Measurements from ENCODE around the gene BTBD9.
A peak's percentile ranks its signal among the peaks of the same experiment; 100 is the strongest.

Gene BTBD9

GRCh38 chr6:38639498-38640215, at the start of gene BTBD9:
BTBD9 (minus strand) TSS chr6:38639929.
- H3K9me3 Mint-ChIP-seq = no peaks in the 10 kb centered on the region
- peaks cover 40% of the 10 kb centered on the region for H3K4me1 Mint-ChIP-seq (ENCODE audit: low read depth)
- H3K36me3 Mint-ChIP-seq (ENCODE audit: low read depth) = peaks cover 7% of the 10 kb centered on the region
- H3K27me3 Mint-ChIP-seq (ENCODE audit: low read depth) = no peaks in the 10 kb centered on the region
- H3K27ac Mint-ChIP-seq = peak within 1 kb of the TSS; percentile 96
- peak within 1 kb of the TSS; percentile 95 for H3K4me3 Mint-ChIP-seq

GRCh38 chr6:38688579-38689087, 48.9 kb upstream of the BTBD9 start:
- Mint-ChIP-seq H3K36me3 (ENCODE audit: low read depth) (peaks cover 17% of the 10 kb centered on the region), H3K4me3 (no peak overlapping the region), H3K9me3 (no peaks in the 10 kb centered on the region), H3K27me3 (ENCODE audit: low read depth) (no peaks in the 10 kb centered on the region), H3K4me1 (ENCODE audit: low read depth) (peaks cover 26% of the 10 kb centered on the region), H3K27ac (no peak overlapping the region)

- H3K27ac Mint-ChIP-seq = no peak overlapping the region
- H3K27me3 Mint-ChIP-seq (ENCODE audit: low read depth) = no peaks in the 10 kb centered on the region
- H3K4me3 Mint-ChIP-seq = no peak overlapping the region
- H3K36me3 Mint-ChIP-seq (ENCODE audit: low read depth) = peaks cover 18% of the 10 kb centered on the region
- H3K4me1 Mint-ChIP-seq (ENCODE audit: low read depth) = peaks cover 26% of the 10 kb centered on the region
- H3K9me3 Mint-ChIP-seq = no peaks in the 10 kb centered on the region
Observed at GRCh38 chr6:38687549-38687948, 47.8 kb upstream of the BTBD9 start.

GRCh38 chr6:38687043-38687353, 47.3 kb upstream of the BTBD9 start:
- Mint-ChIP-seq H3K27me3 (ENCODE audit: low read depth) (no peaks in the 10 kb centered on the region), H3K4me3 (no peak overlapping the region), H3K27ac (no peak overlapping the region), H3K4me1 (ENCODE audit: low read depth) (peaks cover 26% of the 10 kb centered on the region), H3K36me3 (ENCODE audit: low read depth) (peaks cover 18% of the 10 kb centered on the region), H3K9me3 (no peaks in the 10 kb centered on the region)

GRCh38 chr6:38686270-38687042, 46.7 kb upstream of the BTBD9 start:
- H3K27ac Mint-ChIP-seq = no peak overlapping the region
- H3K4me3 Mint-ChIP-seq = no peak overlapping the region

DNA sequence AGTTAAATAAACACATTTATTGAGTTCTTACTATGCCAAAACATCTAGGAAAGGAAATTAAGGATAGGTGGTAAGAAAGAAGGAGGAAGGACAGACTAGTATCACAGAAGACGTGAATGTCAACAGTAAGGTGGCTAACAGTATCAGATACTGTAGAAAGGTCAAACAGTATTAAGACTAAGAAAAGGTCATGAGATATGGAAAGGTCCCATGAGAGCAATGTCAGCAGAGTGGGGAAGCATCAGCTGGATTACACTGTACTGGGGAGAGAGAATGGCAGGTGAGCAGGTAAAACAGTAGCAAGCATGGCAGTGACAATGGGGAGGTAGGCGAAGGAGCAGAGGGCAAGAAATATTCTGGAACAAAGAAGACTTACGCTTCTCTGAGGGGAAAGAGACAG, 45.2 kb upstream of the BTBD9 start:
- Mint-ChIP-seq H3K27ac (no peak overlapping the region), H3K9me3 (no peaks in the 10 kb centered on the region), H3K36me3 (ENCODE audit: low read depth) (peaks cover 29% of the 10 kb centered on the region), H3K4me3 (no peak overlapping the region), H3K27me3 (ENCODE audit: low read depth) (no peaks in the 10 kb centered on the region), H3K4me1 (ENCODE audit: low read depth) (peaks cover 24% of the 10 kb centered on the region)

More at GRCh38 chr6:38686270-38687042, 46.7 kb upstream of the BTBD9 start:
- Mint-ChIP-seq H3K27me3 (ENCODE audit: low read depth) (no peaks in the 10 kb centered on the region), H3K9me3 (no peaks in the 10 kb centered on the region), H3K36me3 (ENCODE audit: low read depth) (peaks cover 24% of the 10 kb centered on the region), H3K4me1 (ENCODE audit: low read depth) (peaks cover 26% of the 10 kb centered on the region)

- no peak overlapping the region for H3K4me3 Mint-ChIP-seq
- peaks cover 31% of the 10 kb centered on the region for H3K36me3 Mint-ChIP-seq (ENCODE audit: low read depth)
- H3K9me3 Mint-ChIP-seq = no peaks in the 10 kb centered on the region
- H3K27me3 Mint-ChIP-seq (ENCODE audit: low read depth) = no peaks in the 10 kb centered on the region
- H3K4me1 Mint-ChIP-seq (ENCODE audit: low read depth) = peaks cover 21% of the 10 kb centered on the region
- H3K27ac Mint-ChIP-seq = no peak overlapping the region
Observed at GRCh38 chr6:38684237-38684636, 44.5 kb upstream of the BTBD9 start.

DNA sequence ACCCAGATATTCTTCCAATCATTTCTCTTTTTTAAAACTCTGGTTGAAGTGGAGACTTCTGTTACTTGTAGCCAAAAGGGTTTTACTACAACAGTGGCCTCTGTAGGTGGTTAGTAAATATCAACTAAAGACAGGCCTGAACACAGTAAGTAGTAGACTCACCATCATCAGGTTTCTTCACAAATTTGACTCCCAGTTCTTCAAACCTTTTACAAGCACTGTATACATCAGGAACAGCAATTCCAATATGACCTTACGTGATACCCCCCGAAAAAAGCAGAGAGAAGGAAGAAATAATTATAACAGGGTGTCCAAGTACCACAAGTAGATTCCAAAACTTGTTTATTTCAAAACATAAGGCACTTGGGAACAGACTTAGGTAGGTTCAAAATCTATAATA, 42.1 kb upstream of the BTBD9 start:
- H3K27me3 Mint-ChIP-seq (ENCODE audit: low read depth) = no peaks in the 10 kb centered on the region
- no peaks in the 10 kb centered on the region for H3K9me3 Mint-ChIP-seq
- no peak overlapping the region for H3K27ac Mint-ChIP-seq
- H3K36me3 Mint-ChIP-seq (ENCODE audit: low read depth) = peaks cover 34% of the 10 kb centered on the region
- H3K4me1 Mint-ChIP-seq (ENCODE audit: low read depth) = peaks cover 14% of the 10 kb centered on the region
- no peak overlapping the region for H3K4me3 Mint-ChIP-seq

GRCh38 chr6:38679668-38680067, 39.9 kb upstream of the BTBD9 start:
- H3K27me3 Mint-ChIP-seq (ENCODE audit: low read depth) = no peaks in the 10 kb centered on the region
- no peak overlapping the region for H3K27ac Mint-ChIP-seq
- peaks cover 46% of the 10 kb centered on the region for H3K36me3 Mint-ChIP-seq (ENCODE audit: low read depth)
- no peak overlapping the region for H3K4me3 Mint-ChIP-seq
- H3K9me3 Mint-ChIP-seq = no peaks in the 10 kb centered on the region
- H3K4me1 Mint-ChIP-seq (ENCODE audit: low read depth) = peaks cover 12% of the 10 kb centered on the region

GRCh38 chr6:38678178-38678760, 38.5 kb upstream of the BTBD9 start:
- H3K4me1 Mint-ChIP-seq (ENCODE audit: low read depth) = peaks cover 21% of the 10 kb centered on the region
- no peaks in the 10 kb centered on the region for H3K9me3 Mint-ChIP-seq
- H3K4me3 Mint-ChIP-seq = no peak overlapping the region
- H3K27ac Mint-ChIP-seq = no peak overlapping the region
- no peaks in the 10 kb centered on the region for H3K27me3 Mint-ChIP-seq (ENCODE audit: low read depth)
- H3K36me3 Mint-ChIP-seq (ENCODE audit: low read depth) = peaks cover 53% of the 10 kb centered on the region

DNA sequence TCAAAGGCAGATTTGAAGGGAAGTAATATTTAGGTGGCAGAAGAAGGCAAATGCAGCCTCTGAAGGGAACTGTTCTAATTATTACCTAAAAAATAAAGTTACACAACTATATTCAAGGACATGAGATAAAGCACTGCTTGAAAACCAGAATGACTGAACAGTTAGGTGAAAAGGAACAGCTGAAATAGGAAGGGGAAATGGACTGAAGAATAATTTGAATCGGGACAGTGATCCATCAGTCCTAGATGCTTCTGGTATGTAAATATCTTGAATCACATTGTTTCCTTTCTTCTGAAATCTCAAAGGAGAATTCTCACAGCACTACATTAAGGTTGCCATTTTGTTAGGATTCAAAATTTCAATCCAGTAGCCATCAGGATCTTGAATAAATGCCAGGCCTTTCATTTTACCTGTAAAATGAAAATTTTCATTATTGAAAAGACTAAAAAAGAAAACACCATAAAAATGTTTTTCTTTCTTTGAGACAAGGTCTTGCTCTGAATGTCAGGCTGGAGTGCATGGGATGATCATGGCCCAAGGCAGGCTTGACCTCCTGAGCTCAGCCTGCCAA, 37.3 kb upstream of the BTBD9 start:
- no peaks in the 10 kb centered on the region for H3K27me3 Mint-ChIP-seq (ENCODE audit: low read depth)
- H3K4me1 Mint-ChIP-seq (ENCODE audit: low read depth) = peaks cover 26% of the 10 kb centered on the region
- H3K36me3 Mint-ChIP-seq (ENCODE audit: low read depth) = peaks cover 50% of the 10 kb centered on the region

DNA sequence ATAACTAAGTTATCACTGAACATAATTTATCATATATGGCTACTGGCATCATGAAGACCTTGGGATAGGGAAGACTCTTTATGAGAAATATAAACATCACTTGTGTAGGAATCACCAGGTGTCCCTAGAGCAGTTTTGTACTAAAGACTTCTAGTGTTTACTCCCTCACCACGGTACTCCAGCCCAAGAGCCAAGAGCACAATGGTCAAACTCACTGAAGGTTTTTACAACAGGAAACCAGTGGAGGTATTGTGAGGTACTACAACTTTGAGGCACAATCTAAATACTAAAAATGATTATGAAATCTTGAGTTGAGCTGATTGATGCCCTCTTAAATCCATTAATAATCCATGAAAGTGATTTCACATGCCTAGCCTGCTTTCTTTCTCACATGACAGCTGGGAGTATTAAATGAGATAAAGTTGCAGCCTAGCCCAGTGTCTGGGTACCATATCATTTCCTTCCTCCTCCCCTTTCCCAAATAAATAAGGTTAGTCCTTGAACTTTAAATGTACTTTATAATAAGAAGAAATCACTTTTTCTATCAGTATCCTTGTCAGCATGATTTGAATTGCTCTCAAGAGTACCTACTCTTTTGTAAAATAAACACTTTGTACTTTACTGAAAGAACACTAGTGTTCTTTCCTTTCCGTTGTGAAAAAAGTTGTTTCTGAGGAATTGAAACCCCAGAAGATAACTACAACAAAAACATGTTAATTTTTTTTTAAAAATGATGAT, 36.7 kb upstream of the BTBD9 start:
- H3K4me3 Mint-ChIP-seq = no peak overlapping the region
- peak overlapping the region; percentile 53 for H3K27ac Mint-ChIP-seq
- H3K36me3 Mint-ChIP-seq (ENCODE audit: low read depth) = peaks cover 44% of the 10 kb centered on the region

More for the DNA sequence above, 37.3 kb upstream of the BTBD9 start:
- no peak overlapping the region for H3K27ac Mint-ChIP-seq
- H3K9me3 Mint-ChIP-seq = no peaks in the 10 kb centered on the region
- no peak overlapping the region for H3K4me3 Mint-ChIP-seq

DNA sequence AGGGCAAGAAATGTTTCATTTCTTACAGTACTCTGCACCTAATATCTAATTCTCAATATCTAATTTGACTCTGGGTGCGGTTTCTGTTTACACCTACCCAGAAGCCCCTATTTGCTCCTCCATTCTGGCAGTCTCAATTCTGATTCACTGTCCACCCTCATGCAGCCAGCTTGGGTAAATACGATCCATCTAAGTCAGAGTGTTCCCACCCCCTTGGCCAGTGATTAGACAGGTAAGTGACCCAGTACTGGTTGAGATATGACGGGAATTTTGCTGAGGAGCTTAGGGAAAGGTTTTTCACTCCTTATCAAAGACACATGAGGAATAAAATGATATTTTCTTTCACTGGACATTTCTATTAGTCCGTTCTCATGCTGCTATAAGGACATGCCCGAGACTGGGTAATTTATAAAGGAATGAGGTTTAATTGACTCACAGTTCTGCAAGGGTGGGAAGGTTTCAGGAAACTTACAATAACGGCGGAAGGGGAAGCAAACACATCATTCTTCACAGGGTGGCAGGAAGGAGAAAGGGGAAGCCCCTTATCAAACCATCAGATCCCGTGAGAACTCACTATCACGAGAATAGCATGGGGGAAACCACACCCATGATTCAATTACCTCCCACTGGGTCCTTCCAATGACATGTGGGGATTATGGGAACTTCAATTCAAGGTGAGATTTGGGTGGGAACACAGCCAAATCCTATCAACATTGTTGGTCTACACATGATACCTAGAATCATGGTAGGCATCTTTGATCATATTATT, 33.9 kb upstream of the BTBD9 start:
- Mint-ChIP-seq H3K9me3 (no peaks in the 10 kb centered on the region), H3K27ac (peak overlapping the region; percentile 54), H3K27me3 (ENCODE audit: low read depth) (no peaks in the 10 kb centered on the region), H3K4me3 (no peak overlapping the region), H3K36me3 (ENCODE audit: low read depth) (peaks cover 37% of the 10 kb centered on the region), H3K4me1 (ENCODE audit: low read depth) (peaks cover 28% of the 10 kb centered on the region)

More for the DNA sequence above, 36.7 kb upstream of the BTBD9 start:
- Mint-ChIP-seq H3K27me3 (ENCODE audit: low read depth) (no peaks in the 10 kb centered on the region), H3K9me3 (no peaks in the 10 kb centered on the region), H3K4me1 (ENCODE audit: low read depth) (peaks cover 28% of the 10 kb centered on the region)

Data from T-helper 1 cell treated with Interleukin-12 subunit alpha and Interleukin-12 subunit beta and Interleukin-4 antibody, amounts not matched to agents 30 μg/mL and 1 μg/mL, for 36 hours (primary cell).